HEK293T (cell line): Measurements from ENCODE around the gene NAV2.

Source experiments
- ARNT ChIP-seq: fragments of 450-650 bp; IDR thresholded peaks from 2 replicates; pipeline ENCODE4 v1.6.1; 2017; ENCODE audit warnings: mild to moderate bottlenecking
- BHLHE40 ChIP-seq: fragments of 450-650 bp; IDR thresholded peaks from 2 replicates; pipeline ENCODE4 v1.6.1; 2016; ENCODE audit warnings: mild to moderate bottlenecking, moderate library complexity, borderline replicate concordance
- FOXA1 ChIP-seq: fragments of 450-650 bp; IDR thresholded peaks from 2 replicates; pipeline ENCODE4 v1.6.1; 2016; ENCODE audit warnings: mild to moderate bottlenecking
- FOXK2 ChIP-seq: fragments of 450-650 bp; IDR thresholded peaks from 2 replicates; pipeline ENCODE4 v1.6.1; 2016; ENCODE audit warnings: mild to moderate bottlenecking
- FOXM1 ChIP-seq: fragments of 450-650 bp; IDR thresholded peaks from 2 replicates; pipeline ENCODE4 v1.6.1; 2017; ENCODE audit warnings: mild to moderate bottlenecking, borderline replicate concordance
- HDGF ChIP-seq: fragments of 450-650 bp; IDR thresholded peaks from 2 replicates; pipeline ENCODE4 v1.6.1; 2017; ENCODE audit warnings: antibody characterized with exemption, borderline replicate concordance
- L3MBTL2 ChIP-seq: fragments of 450-650 bp; conservative IDR thresholded peaks from 2 replicates; pipeline ENCODE4 v1.6.1; 2016; ENCODE audit warnings: mild to moderate bottlenecking
- SP1 ChIP-seq: fragments of 450-650 bp; IDR thresholded peaks from 2 replicates; pipeline ENCODE4 v1.6.1; 2017
- SUZ12 ChIP-seq: fragments of 450-650 bp; IDR thresholded peaks from 2 replicates; pipeline ENCODE4 v1.6.1; 2016; ENCODE audit warnings: mild to moderate bottlenecking
- ZNF384 ChIP-seq: fragments of 450-650 bp; IDR thresholded peaks from 2 replicates; pipeline ENCODE4 v1.6.1; 2016
- TF ChIP-seq, protein P1 (sequence below): fragments of 450-650 bp; IDR thresholded peaks from 2 replicates; pipeline ENCODE4 v1.6.1; 2016

DNA sequence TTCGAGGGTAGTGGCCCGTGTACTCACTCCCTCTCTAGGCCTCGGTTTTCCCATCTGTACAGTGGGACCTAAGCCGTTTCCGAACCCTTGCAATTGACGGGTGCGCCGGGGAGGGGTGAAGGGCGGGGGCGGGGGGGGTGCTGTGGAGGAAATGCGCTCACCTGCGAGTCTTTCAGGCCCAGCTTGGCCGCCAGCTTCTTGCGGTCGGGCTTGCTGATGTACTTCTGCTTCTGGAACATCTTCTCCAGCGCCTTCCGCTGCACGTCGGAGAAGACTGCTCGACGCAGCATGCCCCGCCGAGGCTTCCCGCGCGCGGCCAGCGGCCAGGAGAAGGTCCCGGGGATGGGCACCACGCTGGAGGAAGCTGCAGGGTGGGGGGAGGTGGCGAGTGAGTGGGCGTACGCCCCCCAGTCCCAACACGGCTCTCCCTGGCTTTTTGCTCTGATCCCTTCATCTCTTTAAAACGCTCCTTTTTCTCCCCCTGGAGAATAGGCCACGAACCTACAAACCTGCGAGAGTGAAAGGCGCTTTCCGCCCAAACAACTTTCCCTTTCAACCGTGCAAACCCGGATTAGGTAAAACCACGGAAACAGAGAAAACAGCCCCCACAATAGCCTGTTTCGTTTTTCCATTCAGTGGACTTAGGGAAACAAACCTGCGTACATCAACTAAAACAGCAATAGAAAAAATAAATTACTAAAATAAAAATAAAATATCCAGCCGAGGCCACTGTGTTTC, 444.4 kb downstream of the NAV2 start:
- no peak for TF ChIP-seq SUZ12
- TF ChIP-seq, protein P1, sequence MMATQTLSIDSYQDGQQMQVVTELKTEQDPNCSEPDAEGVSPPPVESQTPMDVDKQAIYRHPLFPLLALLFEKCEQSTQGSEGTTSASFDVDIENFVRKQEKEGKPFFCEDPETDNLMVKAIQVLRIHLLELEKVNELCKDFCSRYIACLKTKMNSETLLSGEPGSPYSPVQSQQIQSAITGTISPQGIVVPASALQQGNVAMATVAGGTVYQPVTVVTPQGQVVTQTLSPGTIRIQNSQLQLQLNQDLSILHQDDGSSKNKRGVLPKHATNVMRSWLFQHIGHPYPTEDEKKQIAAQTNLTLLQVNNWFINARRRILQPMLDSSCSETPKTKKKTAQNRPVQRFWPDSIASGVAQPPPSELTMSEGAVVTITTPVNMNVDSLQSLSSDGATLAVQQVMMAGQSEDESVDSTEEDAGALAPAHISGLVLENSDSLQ = no peak
- TF ChIP-seq FOXM1 = no peak
- no peak for TF ChIP-seq SP1
- TF ChIP-seq ZNF384 = no peak
- no peak for TF ChIP-seq HDGF
- no peak for TF ChIP-seq ARNT
- TF ChIP-seq FOXA1 = no peak
- TF ChIP-seq L3MBTL2 = no peak
- no peak for TF ChIP-seq BHLHE40
- TF ChIP-seq FOXK2 = no peak
